Skeletal muscle satellite cell (primary cell): ENCODE measurements around the gene CYP3A5.
"Not testable (repeated sequence)": the region's sequence is repeated elsewhere in the genome, so short reads cannot be mapped to it uniquely, and the experiment has no call there.

Experiments
- H3K27me3 ChIP-seq: 2 replicates; pipeline ENCODE4 v1.7.0; 2013; ENCODE audit warnings: low read length; ENCODE audit not compliant: control insufficient read depth, insufficient read depth
- H3K36me3 ChIP-seq: 2 replicates; pipeline ENCODE4 v1.7.0; 2013; ENCODE audit warnings: mild to moderate bottlenecking, control low read depth, low read length; ENCODE audit not compliant: insufficient read depth
- H3K4me1 ChIP-seq: 2 replicates; pipeline ENCODE4 v1.7.0; 2013; ENCODE audit warnings: low read length; ENCODE audit not compliant: control insufficient read depth, insufficient read depth
- H3K4me2 ChIP-seq: 2 replicates; pipeline ENCODE4 v1.7.0; 2013; ENCODE audit warnings: mild to moderate bottlenecking, low read length
- H3K4me3 ChIP-seq: 2 replicates; pipeline ENCODE4 v1.7.0; 2013; ENCODE audit warnings: low read length
- H3K9ac ChIP-seq: 2 replicates; pipeline ENCODE4 v1.7.0; 2013; ENCODE audit warnings: mild to moderate bottlenecking, low read depth, low read length, moderate library complexity
- H3K9me3 ChIP-seq: replicated peaks from 2 replicates; pipeline ENCODE4 v1.7.0; 2013; ENCODE audit warnings: mild to moderate bottlenecking, control low read depth, low read length

Gene CYP3A5

DNA sequence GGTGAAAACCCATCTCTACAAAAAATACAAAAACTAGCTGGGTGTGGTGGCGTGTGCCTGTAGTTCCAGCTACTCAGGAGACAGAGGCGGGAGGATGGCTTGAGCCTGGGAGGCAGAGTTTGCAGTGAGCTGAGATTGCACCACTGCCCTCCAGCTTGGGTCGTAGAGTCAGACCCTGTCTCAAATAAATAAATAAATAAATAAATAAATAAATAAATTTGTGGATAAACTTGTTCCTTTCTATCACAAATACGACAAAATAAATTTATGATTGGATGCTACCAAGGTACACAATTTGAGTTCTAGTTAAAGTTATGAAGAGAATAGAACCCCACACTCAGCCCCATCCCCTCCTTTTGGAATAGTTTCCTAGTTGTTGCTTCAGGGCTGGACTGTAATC, 26.5 kb downstream of the CYP3A5 start:
- H3K9ac ChIP-seq, H3K4me2 ChIP-seq, H3K27me3 ChIP-seq, H3K36me3 ChIP-seq, H3K9me3 ChIP-seq, H3K4me3 ChIP-seq, H3K4me1 ChIP-seq: not testable (repeated sequence)

DNA sequence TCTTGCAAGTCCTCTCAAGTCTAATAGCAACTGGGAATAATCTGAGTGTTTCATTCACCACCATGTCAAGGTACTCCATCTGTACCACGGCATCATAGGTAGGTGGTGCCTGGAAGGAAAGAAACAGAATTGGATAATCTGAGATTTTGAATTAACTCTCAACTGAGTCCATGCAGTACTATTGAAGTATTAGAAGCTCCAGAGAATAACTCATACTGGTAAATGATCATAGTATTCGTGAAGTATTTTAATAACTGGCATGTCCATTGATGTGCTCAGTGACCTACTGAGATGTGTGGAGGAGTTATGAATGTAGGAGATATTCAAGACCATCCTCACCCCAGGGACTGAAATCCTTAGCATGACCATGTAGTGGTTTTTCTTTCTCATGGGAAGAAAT, 27.1 kb downstream of the CYP3A5 start:
- Histone ChIP-seq H3K27me3 (no peaks in the 10 kb centered on the region), H3K4me3 (no peak overlapping the region), H3K9me3 (no peaks in the 10 kb centered on the region), H3K4me2 (no peak overlapping the region), H3K9ac (no peak overlapping the region), H3K4me1 (no peaks in the 10 kb centered on the region), H3K36me3 (no peaks in the 10 kb centered on the region)

DNA sequence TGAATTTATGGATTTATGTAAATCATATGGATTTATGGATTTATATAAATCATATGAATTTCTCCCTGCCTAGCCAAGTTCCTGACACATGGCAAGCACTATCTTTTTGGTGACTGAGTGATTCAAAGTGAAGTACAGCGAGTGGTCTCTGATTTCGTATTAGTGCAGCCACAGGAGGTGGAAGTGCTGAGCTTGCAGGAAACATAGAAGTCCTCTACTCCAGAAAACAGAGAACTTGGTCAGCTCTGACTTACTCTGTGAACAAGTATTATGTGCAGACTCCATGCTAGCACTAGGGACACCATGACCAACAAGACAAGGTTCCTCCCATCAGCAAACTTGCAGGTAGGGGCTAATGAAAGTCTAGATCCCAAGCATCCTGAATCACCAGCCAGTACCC, 28.5 kb downstream of the CYP3A5 start:
- Histone ChIP-seq H3K9ac (no peak overlapping the region), H3K4me3 (no peak overlapping the region), H3K36me3 (no peaks in the 10 kb centered on the region), H3K4me1 (no peaks in the 10 kb centered on the region), H3K9me3 (no peaks in the 10 kb centered on the region), H3K4me2 (no peak overlapping the region), H3K27me3 (no peaks in the 10 kb centered on the region)

- H3K4me1 ChIP-seq, result no peaks in the 10 kb centered on the region
- no peak overlapping the region for H3K4me3 ChIP-seq
- no peak overlapping the region for H3K9ac ChIP-seq
- no peaks in the 10 kb centered on the region for H3K9me3 ChIP-seq
- no peaks in the 10 kb centered on the region for H3K27me3 ChIP-seq
- no peak overlapping the region for H3K4me2 ChIP-seq
- no peaks in the 10 kb centered on the region for H3K36me3 ChIP-seq
Measured at GRCh38 chr7:99648843-99649242, 31.0 kb downstream of the CYP3A5 start.

GRCh38 chr7:99645590-99645989, 34.2 kb downstream of the CYP3A5 start:
- Histone ChIP-seq H3K9me3 (no peaks in the 10 kb centered on the region), H3K36me3 (no peaks in the 10 kb centered on the region), H3K27me3 (no peaks in the 10 kb centered on the region), H3K4me3 (no peak overlapping the region), H3K4me2 (no peak overlapping the region), H3K9ac (no peak overlapping the region), H3K4me1 (no peaks in the 10 kb centered on the region)

GRCh38 chr7:99644431-99644830, 35.4 kb downstream of the CYP3A5 start:
- Histone ChIP-seq H3K36me3 (no peaks in the 10 kb centered on the region), H3K9ac (no peak overlapping the region), H3K27me3 (no peaks in the 10 kb centered on the region), H3K4me3 (no peak overlapping the region), H3K9me3 (no peaks in the 10 kb centered on the region), H3K4me1 (no peaks in the 10 kb centered on the region), H3K4me2 (no peak overlapping the region)

DNA sequence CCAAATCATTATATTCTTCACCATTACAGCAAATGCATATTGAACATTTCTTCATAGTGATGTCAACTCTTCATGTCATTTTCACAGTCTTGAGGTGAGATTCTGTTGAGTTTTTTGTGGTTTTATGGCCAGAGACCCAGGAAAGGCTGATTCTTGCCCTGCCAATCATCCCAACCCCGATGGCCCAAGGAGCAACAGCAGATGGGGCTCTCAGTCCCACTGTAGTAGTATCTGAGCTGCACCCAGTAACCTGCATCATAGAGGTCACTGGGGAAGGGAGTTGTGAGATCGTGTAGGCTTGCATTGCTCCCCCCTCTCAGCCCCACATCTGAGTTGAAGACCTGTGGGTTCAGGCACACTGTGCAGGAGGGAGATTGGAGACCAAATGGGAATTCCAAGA, 36.3 kb downstream of the CYP3A5 start:
- Histone ChIP-seq H3K9me3 (no peaks in the 10 kb centered on the region), H3K27me3 (no peaks in the 10 kb centered on the region), H3K9ac (no peak overlapping the region), H3K4me2 (no peak overlapping the region), H3K4me3 (no peak overlapping the region), H3K36me3 (no peaks in the 10 kb centered on the region), H3K4me1 (no peaks in the 10 kb centered on the region)

GRCh38 chr7:99642027-99642426, 37.8 kb downstream of the CYP3A5 start:
- Histone ChIP-seq H3K9me3 (no peaks in the 10 kb centered on the region), H3K4me1 (no peaks in the 10 kb centered on the region), H3K4me2 (no peak overlapping the region), H3K9ac (no peak overlapping the region), H3K4me3 (no peak overlapping the region), H3K27me3 (no peaks in the 10 kb centered on the region), H3K36me3 (no peaks in the 10 kb centered on the region)

- Histone ChIP-seq H3K36me3 (no peaks in the 10 kb centered on the region), H3K27me3 (no peaks in the 10 kb centered on the region), H3K4me3 (no peak overlapping the region), H3K9me3 (no peaks in the 10 kb centered on the region), H3K4me2 (no peak overlapping the region), H3K4me1 (no peaks in the 10 kb centered on the region), H3K9ac (no peak overlapping the region)
Measured at GRCh38 chr7:99639267-99639666, 40.5 kb downstream of the CYP3A5 start.

DNA sequence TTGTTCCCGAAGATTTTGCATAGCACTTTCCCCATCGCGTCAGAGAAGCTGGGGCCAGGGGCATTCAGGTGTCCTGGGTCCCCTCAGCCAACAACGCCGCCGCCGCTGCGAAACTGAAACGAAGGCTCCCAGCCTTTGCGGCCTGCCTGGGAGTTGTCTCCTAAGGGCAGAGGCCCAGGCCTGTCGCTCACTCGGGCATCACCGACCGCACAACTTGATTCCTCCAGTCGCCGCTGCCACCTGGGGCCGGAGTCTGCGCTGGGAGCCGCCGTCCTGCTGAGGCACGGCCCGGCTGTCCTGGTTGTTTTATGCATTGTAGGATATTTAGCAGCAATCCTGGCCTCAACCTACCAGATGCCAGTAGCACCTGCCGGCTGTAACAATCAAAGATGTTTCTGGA, 41.1 kb downstream of the CYP3A5 start:
- H3K36me3 ChIP-seq, result peaks cover 2% of the 10 kb centered on the region
- H3K4me2 ChIP-seq, result no peak overlapping the region
- H3K9me3 ChIP-seq, result no peaks in the 10 kb centered on the region
- H3K27me3 ChIP-seq, result no peaks in the 10 kb centered on the region
- no peak overlapping the region for H3K9ac ChIP-seq
- no peaks in the 10 kb centered on the region for H3K4me1 ChIP-seq
- H3K4me3 ChIP-seq, result no peak overlapping the region

- H3K4me1 ChIP-seq, H3K9ac ChIP-seq, H3K4me2 ChIP-seq, H3K36me3 ChIP-seq, H3K27me3 ChIP-seq, H3K4me3 ChIP-seq, H3K9me3 ChIP-seq: not testable (repeated sequence)
Measured at GRCh38 chr7:99637414-99637813, 42.4 kb downstream of the CYP3A5 start.

GRCh38 chr7:99631295-99632109, 48.3 kb downstream of the CYP3A5 start:
- Histone ChIP-seq H3K4me2 (no peak overlapping the region), H3K36me3 (peaks cover 45% of the 10 kb centered on the region), H3K4me1 (no peaks in the 10 kb centered on the region), H3K9me3 (no peaks in the 10 kb centered on the region), H3K4me3 (no peak overlapping the region), H3K27me3 (no peaks in the 10 kb centered on the region), H3K9ac (no peak overlapping the region)
